GM18907 (cell line): Measurements from ENCODE around the gene TMTC2.

ENCODE experiments used
- ATAC-seq: cut with Tn5 transposase; IDR thresholded peaks from one replicate; pipeline ENCODE4 v1.9.1; 2021; ENCODE audit warnings: mild to moderate bottlenecking, moderate library complexity; ENCODE audit not compliant: unreplicated experiment

Gene TMTC2

DNA sequence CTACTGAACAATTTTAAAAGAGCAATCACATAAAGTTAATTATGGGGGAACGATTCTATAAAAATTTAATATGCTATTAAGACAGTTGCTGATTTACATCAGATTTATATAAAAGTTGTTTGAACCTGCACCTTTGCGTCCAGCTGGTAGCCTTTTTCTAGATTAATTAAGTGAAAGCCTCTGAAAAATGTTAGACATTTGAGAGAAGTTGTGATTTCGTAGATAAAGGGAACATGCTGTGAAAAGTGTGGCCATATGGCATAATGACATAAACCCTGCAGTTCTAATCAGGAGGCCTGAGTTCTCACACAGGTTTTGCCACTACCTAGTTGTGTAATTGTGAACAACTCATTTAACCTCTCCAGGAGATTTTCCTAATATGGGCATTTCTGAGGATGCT lies 187.2 kb downstream of the TMTC2 start:
- ATAC-seq: no peak

DNA sequence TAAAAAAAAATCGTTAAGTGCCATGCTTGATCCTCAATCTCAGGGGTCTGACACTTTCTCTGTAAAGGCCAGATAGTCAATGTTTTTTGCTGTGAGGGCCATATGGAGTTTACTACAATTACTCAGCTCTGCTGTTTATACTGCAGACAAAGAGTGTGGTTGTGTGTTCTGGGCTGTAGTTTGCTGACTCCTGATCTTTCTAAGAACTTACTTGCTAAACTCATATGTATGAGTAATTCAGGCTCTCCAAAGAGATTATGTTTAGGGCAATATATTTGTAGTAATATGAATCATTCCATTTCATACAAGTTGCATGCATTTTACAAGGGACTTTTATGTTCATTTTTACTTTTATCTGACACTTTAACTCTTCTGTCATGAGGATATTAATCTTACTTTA lies 188.2 kb downstream of the TMTC2 start:
- peak; percentile 43 for ATAC-seq

DNA sequence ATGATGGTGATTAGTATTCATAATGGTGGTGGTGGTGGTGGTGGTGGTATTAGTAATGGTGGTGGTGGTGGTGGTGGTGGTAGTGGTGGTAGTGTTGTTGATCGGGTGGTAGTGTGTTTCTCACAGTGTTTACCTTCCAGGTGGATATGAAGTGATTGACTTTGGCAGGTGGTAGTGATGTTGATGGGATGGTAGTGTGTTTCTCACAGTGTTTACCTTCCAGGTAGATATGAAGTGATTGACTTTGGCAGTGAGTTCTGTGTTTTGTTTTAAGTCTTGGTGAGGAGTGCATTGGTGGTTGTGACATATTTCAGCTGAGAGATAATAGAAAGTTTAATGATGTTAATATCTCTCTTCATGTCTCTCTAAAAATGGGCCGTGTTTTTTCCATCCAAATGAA lies 189.4 kb downstream of the TMTC2 start:
- no peak for ATAC-seq

DNA sequence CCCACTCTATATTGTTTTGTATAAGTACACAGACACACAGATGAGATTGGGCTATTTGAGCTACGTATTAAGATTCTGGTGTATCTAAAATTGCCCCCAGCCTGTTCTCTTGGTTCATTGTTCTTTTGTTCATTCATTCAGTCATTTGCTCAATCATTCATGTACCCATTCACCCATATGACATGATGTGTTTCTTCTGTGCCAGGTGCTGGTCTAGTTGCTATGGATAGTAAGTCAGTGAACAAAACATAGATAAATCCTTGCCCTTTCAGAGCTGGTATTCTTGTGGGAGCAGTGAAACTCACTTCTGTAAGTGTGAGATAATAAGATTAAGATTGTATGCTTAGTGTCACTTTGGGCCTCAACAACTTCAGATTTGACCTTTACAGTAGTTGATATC lies 191.3 kb downstream of the TMTC2 start:
- no peak for ATAC-seq

DNA sequence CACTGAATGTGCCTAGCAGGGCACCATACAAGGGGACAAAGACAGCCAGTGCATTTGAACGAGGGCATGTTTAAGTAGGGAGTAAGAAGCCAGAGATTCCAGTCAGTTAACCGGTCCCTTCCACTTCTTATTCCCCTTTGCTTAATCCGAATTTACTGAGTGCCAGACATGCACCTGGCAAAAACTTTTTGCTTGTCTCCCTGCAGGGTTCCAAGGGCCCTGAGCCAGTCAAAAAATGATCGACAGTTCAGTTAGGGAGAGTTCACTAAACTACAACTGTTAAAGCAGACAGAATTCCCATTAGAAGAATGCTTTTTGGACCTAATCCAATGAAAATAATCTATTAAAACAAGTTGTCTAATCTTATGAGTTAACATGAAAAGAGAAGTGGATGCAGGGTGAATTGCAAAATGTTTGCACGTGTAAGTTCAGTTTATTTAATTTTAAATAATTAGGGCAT lies 193.8 kb downstream of the TMTC2 start:
- no peak for ATAC-seq

DNA sequence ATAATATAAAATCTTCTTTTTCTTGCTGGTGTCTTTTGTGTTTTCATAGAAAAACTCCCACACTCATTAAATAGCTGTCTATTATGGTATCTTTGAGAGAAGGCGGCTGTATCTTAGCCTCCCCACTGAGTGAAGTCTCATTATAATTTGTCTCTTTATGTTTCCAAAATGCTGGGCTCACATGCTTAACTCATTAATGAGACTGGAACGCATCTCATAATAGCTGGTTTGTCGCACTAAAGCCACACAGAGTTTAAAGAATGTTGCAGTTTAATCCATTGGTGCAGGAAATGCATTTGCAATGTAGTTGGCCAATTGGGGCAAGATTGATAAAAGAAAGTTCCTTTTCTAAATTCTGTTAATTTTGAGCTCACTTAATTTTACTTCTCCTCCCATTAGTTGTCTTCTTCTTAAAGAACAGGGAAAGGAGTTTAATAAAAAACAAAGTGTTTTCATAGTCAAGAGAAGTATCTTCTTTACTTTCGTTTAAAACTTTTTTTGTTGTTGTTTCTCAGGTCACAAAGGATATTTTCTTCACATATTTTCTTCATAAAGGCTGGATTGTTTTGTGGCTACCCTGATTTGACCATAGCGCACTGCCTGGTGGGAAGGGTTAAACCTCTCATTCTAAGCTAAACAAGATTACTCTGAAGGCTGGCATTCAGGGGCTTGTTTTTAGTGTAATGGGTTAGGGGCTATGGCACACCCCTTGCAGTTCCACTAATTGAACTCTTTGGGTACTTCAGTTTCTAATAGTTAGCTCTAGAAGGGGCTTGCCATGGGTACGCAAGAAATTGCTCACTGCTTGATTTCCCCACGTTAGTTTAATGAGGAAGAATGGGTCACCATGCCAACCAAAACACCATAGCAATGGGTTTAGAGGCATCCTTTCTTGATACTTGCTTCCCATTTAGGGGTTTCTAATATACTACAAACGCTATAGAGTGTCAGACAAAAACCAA lies 197.0 kb downstream of the TMTC2 start:
- ATAC-seq: no peak

DNA sequence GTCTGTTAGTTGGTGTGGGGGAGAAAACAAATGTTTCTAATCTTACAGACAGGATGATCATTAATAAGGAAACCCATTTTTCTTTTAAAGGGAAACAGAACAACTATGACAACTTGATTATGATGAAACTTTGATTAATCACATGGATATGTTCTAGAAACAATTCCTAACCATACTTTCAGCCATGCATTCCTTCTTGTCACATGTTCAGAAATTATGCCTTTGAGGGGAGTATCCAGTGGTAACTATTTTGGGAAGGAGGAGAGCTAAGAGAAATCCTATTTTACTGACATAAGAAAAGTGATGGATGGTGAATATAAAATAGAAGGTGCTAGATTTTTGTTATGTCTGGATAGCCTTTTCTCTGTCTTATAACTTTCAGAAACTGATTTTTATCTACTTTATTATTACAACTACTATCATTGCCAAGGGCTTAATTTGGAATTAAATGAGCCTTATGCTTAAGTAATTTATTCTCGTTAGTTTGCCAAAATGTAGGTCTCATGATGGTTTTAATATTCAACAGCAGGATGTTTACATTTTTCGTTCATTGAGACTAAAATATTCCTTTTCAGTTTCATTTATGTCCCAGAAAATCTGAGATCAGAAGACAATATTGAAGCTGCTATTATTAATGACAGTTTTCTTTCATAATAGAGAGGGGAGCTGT lies 200.1 kb downstream of the TMTC2 start:
- no peak for ATAC-seq

DNA sequence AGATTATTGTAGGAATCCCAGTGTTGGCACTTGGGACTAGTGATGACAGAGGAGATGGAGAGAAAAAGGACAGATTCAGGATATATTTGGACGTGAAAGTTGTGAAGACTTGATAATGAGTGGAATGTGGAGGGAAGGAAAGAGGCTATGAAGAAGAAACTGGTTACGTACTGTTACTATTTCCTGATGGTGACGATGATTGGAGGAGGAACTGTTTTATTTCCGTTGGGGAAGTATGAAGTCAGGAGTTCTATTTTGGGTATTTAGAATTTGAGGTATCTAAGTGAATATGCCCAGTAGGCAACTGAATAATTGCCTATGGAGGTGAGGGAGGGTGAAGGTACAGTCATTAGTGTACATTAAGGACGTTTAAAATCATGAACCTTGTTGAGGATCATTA lies 207.2 kb downstream of the TMTC2 start:
- ATAC-seq: no peak

DNA sequence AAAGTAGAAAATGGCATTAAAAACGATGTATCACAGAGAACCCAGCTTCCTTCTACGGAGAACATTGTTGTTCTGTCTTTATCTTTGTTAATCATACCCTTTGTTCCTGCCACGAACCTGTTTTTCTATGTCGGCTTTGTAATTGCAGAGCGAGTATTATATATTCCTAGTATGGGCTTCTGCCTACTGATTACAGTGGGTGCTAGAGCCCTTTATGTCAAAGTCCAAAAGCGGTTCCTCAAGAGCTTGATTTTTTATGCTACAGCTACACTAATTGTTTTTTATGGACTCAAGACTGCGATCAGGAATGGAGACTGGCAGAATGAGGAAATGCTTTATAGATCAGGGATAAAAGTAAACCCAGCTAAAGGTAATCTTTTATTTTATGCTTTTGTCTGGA lies 209.6 kb downstream of the TMTC2 start:
- no peak for ATAC-seq

DNA sequence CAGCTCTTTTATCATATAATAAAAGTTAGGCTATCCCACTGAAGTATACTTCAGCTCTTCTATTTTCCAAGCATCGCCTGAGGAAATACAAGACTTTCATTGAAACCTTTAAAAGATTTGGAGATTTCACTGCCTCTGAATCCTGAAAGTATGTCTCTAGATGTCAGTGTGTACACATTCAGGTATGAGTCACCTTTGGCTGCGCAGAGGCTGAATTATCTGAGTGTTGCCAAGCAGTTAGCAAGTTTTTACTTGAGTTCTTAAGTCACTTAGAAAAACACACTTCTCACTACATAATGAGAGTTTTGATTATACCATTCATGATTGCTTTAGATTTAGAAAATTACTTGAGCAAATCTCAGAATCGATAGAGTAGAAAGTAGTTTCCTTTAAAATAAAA lies 210.3 kb downstream of the TMTC2 start:
- no peak for ATAC-seq

DNA sequence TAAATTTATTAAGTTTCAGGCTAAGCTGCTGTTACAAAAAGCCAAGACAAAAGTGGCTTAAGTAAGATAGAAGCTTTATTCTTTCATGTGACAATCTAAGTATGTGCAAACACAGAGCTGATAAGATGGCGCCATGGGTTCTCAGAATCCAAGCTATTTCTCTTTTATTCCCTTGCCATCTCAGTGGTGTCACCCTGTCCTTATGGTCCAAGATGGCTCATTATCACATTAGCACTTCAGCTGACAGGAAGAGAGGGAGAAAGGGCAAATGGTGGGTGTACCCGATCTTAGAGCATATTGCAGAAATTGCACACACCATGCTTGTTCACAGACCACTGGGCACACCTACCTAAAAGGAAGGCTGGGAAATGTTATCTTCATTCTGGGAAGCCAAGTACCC lies 211.7 kb downstream of the TMTC2 start:
- ATAC-seq: no peak

DNA sequence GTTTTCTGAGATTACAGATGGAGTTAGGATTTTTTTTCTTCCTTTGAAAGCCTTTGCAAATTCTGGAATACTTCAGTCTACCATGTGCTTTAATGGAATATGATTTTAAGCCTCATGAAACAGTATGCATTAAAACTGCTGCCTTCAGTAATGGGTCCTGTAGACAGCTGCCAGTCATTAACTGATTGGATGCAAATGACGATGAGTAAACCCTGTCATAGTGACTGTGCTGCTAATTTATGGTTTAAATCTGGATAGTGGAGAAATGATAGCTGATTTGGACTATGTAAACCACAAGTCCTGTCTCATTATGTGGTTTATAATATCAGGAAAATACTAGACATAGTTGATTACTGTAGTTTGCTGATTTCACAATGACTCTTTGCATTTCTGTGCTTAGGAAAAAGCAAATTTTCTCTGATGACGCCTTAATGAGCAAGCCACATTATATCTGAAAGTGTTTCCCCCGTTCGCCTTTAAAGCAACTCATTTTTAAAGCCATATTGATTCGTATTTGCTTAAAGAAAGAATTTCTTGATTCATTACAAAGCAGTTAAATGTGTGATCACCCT lies 217.6 kb downstream of the TMTC2 start:
- peak; percentile 50 for ATAC-seq

DNA sequence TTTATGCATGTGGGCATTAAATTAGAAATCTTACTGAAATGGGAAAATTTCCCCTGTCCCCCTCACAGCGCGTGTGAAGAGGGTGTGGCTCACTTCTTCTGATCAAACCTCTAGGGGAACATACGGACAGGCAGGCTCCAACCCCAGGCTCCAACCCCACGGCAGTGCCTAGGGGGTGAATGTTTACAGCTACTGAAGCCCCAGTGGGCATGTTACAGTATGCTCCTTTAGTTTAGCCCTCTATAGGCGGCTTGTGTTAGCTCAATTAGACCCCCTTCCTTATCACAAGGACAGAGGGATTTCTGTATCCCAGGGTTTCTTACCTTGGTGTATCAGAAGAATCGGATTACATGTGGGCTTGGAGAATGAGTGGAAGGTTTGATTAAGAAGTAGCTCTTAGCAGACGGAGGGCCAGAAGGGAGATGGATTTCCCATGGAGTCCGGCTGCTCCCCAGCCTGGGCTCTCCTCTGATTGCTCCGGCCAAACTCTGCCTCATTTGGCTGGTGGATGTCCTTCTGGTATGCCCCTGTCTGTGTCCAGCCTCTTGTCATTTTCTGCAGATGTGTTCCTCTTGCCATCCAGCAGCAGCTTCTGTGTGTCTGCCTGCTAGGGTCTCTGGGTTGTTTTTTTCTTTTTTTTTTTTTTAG lies 223.7 kb downstream of the TMTC2 start:
- ATAC-seq: no peak

DNA sequence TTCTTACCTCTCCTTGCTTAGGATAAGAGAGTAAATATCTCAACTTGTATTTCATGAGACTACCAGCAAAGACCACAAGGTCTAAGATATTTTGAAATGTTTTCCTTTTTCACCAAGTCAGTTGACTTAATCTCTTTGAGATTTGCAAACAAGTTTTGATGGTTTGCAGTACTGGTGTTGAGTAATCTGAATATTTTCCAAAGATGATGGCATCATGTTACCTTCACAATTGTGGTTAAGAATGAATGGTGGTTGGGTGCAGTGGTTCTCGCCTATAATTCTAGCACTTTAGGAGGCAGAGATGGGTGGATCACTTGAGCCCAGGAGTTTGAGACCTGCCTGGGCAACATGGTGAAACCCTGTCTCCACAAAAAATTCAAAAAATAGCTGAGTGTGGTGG lies 225.7 kb downstream of the TMTC2 start:
- ATAC-seq: no peak

DNA sequence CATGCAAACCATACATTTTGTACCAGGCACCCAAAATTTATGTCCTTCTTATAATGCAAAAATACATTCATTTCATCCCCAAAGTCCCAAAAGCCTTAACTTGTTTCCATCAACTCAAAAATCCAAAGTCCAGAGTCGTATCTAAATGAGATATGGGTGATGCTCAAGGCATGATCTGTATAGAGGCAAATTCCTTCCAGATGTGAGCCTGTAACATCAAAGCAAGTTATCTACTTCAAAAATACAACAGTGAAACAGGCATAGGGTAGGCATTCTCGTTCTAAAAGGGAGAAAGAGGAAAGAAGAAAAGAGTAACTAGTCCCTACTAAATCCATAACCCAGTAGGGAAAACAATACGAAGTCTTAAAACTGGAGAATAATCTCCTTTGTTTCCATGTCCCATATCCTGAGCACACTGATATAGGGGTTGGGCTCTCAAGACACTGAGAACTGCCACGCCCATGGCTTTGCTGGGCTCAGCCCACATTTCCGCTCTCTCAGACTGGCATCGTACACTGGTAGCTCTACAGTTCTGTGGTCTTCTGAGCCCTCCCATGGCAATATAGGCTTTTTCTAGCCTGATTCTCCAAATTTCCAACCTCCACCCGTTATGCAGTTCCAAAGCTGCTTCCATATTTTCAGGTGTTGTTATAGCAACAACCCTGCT lies 232.8 kb downstream of the TMTC2 start:
- no peak for ATAC-seq

DNA sequence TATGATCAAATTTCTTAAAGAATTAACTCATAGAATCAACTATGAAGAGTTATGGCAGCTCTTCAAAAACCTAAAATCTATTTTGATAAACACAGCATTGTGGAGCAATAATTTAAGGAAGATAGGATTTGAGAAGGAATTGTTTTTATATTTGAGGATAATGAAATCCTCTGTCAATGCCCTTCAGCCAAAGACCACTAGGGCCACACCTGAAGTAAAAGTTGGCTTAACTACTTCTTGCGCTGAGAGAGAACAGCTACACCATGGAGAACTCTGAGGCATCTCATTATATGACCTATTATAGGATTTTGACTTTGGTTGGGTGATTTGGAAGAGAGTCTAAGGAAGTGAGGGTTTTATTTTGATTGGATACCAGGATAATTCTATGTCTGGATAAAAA lies 237.2 kb downstream of the TMTC2 start:
- ATAC-seq: no peak

DNA sequence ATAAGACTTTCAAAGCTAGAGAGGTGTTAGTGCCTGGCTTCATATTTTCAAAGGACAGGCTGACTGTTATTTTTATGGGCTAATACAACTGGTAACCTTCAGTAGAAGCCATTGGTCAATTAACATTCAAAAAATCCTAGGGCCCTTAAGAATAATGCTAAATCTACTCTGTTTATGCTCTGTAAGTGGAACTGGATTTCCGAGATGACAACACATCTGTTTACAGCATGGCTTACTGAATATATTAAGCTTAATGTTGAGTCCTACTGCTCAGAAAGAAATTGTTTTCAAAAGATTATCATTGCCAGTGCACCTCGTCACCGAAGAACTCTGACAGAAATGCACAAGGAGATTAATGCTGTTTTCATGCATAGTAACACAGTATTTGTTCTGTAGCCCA lies 239.9 kb downstream of the TMTC2 start:
- no peak for ATAC-seq

DNA sequence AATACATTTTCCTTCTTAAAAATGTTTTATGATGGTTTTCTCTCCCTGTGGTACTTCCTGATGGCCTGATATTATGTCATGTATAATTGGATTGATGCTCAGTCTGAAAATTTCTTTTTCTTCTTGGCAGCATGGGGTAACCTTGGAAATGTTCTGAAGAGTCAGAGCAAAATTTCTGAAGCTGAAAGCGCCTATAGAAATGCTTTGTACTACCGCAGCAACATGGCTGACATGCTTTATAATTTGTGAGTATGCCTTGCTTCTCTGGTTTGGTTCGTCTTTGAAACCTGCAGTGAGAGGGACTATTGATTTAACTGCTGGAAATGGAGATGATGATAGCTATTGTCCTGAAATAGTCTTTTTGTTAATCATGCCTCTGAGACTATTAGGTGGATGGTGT lies 243.6 kb downstream of the TMTC2 start:
- ATAC-seq: no peak

DNA sequence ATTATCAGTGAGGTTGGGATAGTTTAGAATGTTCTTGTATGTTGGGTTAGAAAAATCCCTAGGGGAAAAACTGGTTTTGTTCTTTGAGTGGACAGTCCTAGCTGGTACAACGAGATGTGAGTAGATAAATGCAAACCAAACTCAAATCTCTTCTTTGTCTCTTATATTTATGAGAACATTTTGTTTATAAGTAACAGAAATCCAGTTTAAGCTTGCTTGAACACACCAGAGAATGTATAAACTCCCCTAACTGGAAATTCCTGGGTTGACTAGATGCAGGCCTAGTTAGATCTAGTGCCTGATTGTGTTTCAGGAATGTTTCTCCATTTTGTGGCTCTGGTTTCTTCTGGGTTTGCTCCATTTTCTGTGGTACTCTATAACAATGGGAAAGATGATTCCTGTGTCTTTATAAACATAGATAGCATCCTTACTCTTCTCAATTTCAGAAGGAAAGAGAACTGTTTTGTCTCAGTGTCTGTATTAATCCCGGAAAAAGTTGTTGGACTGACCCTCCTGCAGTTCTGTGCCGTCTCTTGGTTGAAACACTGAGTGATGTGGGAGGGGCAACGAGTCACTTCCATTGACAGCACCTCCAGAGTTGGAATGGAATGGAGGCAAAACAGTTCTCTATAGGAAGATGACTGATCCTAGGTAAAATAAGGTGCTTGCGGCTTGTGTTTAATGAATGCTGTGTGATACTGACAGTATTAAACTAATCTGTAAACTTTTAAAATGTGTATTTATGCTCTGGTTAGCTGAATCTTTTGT lies 244.8 kb downstream of the TMTC2 start:
- no peak for ATAC-seq

DNA sequence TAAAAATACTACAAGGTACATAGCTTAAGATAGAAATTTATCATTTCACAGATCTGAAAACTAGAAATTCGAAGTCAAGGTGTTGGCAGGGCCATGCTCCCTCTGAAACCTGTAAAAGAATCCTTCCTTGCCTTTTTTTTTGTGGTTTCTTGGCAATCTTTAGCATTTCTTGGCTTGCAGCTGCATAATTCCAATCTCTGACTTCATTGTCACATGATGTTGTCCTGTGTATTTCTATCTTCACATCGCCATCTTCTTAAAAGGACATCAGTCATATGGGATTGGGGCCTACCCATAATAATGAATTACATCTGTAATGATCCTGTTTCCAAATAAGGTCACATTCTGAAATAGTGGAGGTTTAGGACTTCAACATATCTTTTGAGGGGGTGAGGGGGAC lies 250.4 kb downstream of the TMTC2 start:
- no peak for ATAC-seq
